ENCODE results near the gene RNASE9.
"Not testable (repeated sequence)": the region's sequence is repeated elsewhere in the genome, so short reads cannot be mapped to it uniquely, and the experiment has no call there.

The RNASE9 gene

GRCh38 chr14:20560961-20561360 lies at the start of gene RNASE9:
RNASE9 (minus strand) TSS chr14:20561047.
- no peak for DNase-seq

GRCh38 chr14:20610002-20610765 lies 49.3 kb upstream of the RNASE9 start:
- peak; percentile 88 to 96 for DNase-seq

GRCh38 chr14:20609215-20610001 lies 48.6 kb upstream of the RNASE9 start:
- DNase-seq = peak; percentile 92 to 97

GRCh38 chr14:20608383-20609110 lies 47.7 kb upstream of the RNASE9 start:
- peak; percentile 66 to 88 for DNase-seq

GRCh38 chr14:20607617-20608016 lies 46.8 kb upstream of the RNASE9 start:
- no peak for DNase-seq

- no peak for DNase-seq
Measured at GRCh38 chr14:20606902-20607242, 46.0 kb upstream of the RNASE9 start.

GRCh38 chr14:20606190-20606901 lies 45.5 kb upstream of the RNASE9 start:
- DNase-seq = peak; percentile 57 to 82

- DNase-seq = peak; percentile 97 to 99
Measured at GRCh38 chr14:20603813-20604690, 43.2 kb upstream of the RNASE9 start.

- DNase-seq = no peak
Measured at GRCh38 chr14:20602583-20602982, 41.7 kb upstream of the RNASE9 start.

- DNase-seq = no peak
Measured at GRCh38 chr14:20601522-20601921, 40.7 kb upstream of the RNASE9 start.

GRCh38 chr14:20597108-20597507 lies 36.3 kb upstream of the RNASE9 start:
- DNase-seq = no peak

- DNase-seq = not testable (repeated sequence)
Measured at GRCh38 chr14:20595726-20596125, 34.9 kb upstream of the RNASE9 start.

GRCh38 chr14:20592574-20592973 lies 31.7 kb upstream of the RNASE9 start:
- DNase-seq = no peak

- no peak for DNase-seq
Measured at GRCh38 chr14:20591235-20591634, 30.4 kb upstream of the RNASE9 start, which contains the start of gene RNASE12. RNASE12 (minus strand) TSS chr14:20591376; CDS start chr14:20590723, 653 bp downstream.

- no peak for DNase-seq
Measured at GRCh38 chr14:20587489-20588154, 26.8 kb upstream of the RNASE9 start, which contains the start of gene RNASE11. RNASE11 (minus strand) TSS chr14:20588001.

GRCh38 chr14:20583908-20584307 lies 23.1 kb upstream of the RNASE9 start:
- no peak for DNase-seq

- DNase-seq = no peak
Measured at GRCh38 chr14:20583142-20583541, 22.3 kb upstream of the RNASE9 start.

- no peak for DNase-seq
Measured at GRCh38 chr14:20580242-20580641, 19.4 kb upstream of the RNASE9 start.

GRCh38 chr14:20578784-20579502 lies 18.1 kb upstream of the RNASE9 start:
- DNase-seq = no peak

GRCh38 chr14:20578325-20578724 lies 17.5 kb upstream of the RNASE9 start:
- DNase-seq = no peak

Data from NCI-H524 (cell line).